ENCODE results near the gene GSTM4.
A peak's percentile ranks its signal among the peaks of the same experiment; 100 is the strongest.
"Not testable (repeated sequence)": the region's sequence is repeated elsewhere in the genome, so short reads cannot be mapped to it uniquely, and the experiment has no call there.

The GSTM4 gene

GRCh38 chr1:109669246-109669948 is 13.5 kb downstream of the GSTM4 start:
- no peak for DNase-seq

DNA sequence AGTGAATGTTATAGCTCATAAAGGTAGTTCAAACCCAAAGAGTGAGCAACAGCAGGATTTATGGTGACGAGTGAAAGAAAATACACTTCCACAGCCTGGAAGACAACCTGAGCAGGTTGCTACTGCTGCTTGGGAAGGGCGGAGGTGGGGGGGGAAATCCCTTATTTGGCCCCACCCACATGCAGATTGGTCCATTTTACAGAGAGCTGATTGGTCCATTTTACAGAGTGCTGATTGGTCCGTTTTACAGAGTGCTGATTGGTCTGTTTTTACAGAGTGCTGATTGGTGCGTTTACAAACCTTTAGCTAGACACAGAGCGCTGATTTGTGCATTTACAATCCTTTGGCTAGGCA is 14.0 kb downstream of the GSTM4 start:
- DNase-seq, result not testable (repeated sequence)

DNA sequence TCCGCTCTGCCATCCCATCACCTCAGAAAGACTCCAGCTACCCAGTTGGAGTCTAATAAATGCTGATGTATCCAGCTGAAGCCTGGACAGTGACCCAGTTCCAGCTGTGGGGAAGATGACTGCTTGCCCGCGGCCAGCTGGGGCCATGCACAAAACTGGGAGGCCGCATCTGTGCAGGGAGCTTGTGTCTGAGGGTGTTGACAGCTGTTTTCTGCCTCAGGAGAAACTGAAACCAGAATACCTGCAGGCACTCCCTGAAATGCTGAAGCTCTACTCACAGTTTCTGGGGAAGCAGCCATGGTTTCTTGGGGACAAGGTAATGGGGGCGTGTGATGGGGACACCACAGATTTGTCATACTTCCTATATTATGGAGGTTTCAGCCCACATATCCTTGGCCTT is 15.2 kb downstream of the GSTM4 start:
- no peak for DNase-seq

DNA sequence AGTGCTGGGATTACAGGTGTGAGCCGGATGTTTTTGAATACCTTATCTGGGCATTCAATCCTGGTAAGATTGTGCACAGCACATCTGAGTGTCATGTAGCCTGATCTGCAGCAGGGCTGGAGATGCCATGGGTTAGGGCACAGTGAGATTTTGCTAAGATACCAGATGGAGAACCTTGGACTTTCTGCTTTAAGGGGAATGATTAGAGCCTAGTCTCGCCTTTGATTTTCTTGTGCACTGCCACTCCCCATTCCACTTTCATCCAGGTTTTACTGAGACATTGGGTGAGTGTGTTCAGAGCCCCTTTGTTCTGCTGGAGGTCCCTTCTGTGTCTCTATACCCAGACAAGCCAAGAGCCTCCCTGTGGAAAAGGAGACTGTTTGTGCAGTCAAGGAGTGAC is 18.0 kb downstream of the GSTM4 start:
- not testable (repeated sequence) for DNase-seq

GRCh38 chr1:109676683-109677381 is 20.9 kb downstream of the GSTM4 start:
- not testable (repeated sequence) for DNase-seq

- DNase-seq, result no peak
Measured at GRCh38 chr1:109677459-109677858, 21.6 kb downstream of the GSTM4 start.

GRCh38 chr1:109678637-109679036 is 22.7 kb downstream of the GSTM4 start:
- not testable (repeated sequence) for DNase-seq

DNA sequence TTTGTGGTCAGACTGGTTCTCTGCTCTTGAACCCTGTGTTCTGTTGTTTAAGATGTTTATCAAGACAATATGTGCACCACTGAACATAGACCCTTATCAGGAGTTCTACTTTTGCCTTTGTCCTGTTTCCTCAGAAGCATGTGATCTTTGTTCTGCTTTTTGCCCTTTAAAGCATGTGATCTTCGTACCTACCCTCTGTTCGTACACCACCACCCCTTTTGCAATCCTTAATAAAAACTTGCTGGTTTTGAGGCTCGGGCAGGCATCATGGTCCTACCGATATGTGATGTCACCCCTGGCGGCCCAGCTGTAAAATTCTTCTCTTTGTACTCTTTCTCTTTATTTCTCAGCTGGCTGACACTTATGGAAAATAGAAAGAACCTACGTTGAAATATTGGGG is 28.9 kb downstream of the GSTM4 start:
- not testable (repeated sequence) for DNase-seq

GRCh38 chr1:109685399-109685798 is 29.5 kb downstream of the GSTM4 start:
- DNase-seq, result not testable (repeated sequence)

- DNase-seq, result not testable (repeated sequence)
Measured at GRCh38 chr1:109685890-109686289, 30.0 kb downstream of the GSTM4 start.

DNA sequence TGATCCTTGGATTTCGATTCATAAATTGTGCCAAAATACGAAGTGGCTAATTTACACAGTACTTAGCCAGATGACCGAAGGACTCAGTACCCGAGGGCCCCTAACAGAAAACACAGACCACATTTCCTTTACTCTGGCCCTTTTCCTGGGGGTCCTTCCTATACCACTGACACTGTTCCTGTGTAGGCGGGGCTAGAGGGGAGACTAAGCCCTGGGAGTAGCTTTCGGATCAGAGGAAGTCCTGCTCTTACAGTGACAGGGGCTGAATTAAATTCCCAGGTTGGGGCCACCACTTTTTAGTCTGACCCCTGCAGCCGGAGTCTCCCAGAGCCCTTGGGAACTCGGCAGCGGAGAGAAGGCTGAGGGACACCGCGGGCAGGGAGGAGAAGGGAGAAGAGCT is 31.2 kb downstream of the GSTM4 start:
- not testable (repeated sequence) for DNase-seq

- peak; percentile 70 for DNase-seq
Measured at GRCh38 chr1:109687641-109688499, 32.0 kb downstream of the GSTM4 start, which contains the start of gene GSTM1. TSS of gene GSTM1 (plus strand) at chr1:109687817. CDS start at chr1:109687874, 57 bp downstream.

DNA sequence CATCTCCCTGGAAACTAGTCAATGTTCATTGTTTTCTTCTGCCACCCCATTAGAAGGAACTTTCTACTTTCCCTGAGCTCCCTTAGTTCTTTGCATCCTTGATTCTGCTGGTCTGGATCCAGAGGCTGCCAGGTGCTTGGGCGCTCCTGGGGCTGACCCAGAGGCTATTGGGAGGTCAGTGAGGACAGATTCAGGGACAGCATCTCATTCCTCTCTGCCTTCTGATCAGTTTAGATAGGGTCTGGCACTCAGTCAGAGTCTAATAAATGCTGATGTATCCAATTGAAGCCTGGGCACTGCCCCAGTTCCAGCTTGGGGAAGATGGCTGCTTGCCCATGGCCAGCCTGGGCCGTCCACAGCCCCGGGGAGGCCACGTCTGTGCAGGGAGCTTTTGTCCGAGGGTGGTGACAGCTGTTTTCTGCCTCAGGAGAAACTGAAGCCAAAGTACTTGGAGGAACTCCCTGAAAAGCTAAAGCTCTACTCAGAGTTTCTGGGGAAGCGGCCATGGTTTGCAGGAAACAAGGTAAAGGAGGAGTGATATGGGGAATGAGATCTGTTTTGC is 34.0 kb downstream of the GSTM4 start:
- no peak for DNase-seq

GRCh38 chr1:109691759-109692158 is 35.9 kb downstream of the GSTM4 start:
- DNase-seq, result no peak

- DNase-seq, result not testable (repeated sequence)
Measured at GRCh38 chr1:109694400-109694799, 38.5 kb downstream of the GSTM4 start.

- not testable (repeated sequence) for DNase-seq
Measured at GRCh38 chr1:109695138-109695537, 39.2 kb downstream of the GSTM4 start.

DNA sequence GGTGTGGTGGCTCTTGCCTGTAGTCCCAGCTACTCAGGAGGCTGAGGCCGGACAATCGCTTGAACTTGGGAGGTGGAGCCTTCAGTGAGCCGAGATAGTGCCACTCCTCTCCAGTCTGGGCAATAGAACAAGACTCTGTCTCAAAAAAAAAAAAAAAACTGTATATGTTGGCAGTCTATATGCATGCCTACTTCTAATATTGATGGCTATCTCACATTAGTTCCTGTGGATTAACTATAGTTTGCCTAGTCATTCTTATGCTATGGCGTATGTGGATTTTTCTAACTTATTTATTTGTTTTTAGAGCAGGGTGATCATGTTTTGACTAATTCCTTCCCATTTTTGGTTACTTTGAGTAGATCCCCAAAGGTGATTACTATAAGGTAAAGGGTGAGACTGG is 41.2 kb downstream of the GSTM4 start:
- no peak for DNase-seq

GRCh38 chr1:109697861-109698260 is 42.0 kb downstream of the GSTM4 start:
- DNase-seq, result not testable (repeated sequence)

- DNase-seq, result not testable (repeated sequence)
Measured at GRCh38 chr1:109702940-109703339, 47.0 kb downstream of the GSTM4 start.

GRCh38 chr1:109704173-109704572 is 48.3 kb downstream of the GSTM4 start:
- no peak for DNase-seq

- DNase-seq, result no peak
Measured at GRCh38 chr1:109705411-109705810, 49.5 kb downstream of the GSTM4 start.

DNA sequence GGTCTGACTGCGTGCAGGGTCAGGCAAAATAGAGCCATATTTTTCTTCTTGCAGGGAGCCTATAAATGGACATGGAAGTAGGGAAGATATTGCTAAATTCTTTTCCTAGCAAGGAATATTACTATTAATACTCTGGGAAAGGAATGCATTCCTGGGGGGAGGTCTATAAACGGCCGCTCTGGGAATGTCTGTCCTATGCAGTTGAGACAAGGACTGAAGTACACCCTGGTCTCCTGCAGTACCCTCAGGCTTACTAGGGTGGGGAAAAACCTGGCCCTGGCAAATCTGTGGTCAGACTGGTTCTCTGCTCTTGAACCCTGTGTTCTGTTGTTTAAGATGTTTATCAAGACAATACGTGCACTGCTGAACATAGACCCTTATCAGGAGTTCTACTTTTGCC is 53.0 kb downstream of the GSTM4 start:
- DNase-seq, result not testable (repeated sequence)

- not testable (repeated sequence) for DNase-seq
Measured at GRCh38 chr1:109709822-109710221, 53.9 kb downstream of the GSTM4 start.
